HG02840 (cell line): ENCODE measurements around the gene VPS16.

Experiments
- ATAC-seq: cut with Tn5 transposase; IDR thresholded peaks from one replicate; pipeline ENCODE4 v1.9.1; 2021; ENCODE audit warnings: mild to moderate bottlenecking, moderate library complexity, moderate number of reproducible peaks; ENCODE audit not compliant: unreplicated experiment, low FRiP score

Gene VPS16

DNA sequence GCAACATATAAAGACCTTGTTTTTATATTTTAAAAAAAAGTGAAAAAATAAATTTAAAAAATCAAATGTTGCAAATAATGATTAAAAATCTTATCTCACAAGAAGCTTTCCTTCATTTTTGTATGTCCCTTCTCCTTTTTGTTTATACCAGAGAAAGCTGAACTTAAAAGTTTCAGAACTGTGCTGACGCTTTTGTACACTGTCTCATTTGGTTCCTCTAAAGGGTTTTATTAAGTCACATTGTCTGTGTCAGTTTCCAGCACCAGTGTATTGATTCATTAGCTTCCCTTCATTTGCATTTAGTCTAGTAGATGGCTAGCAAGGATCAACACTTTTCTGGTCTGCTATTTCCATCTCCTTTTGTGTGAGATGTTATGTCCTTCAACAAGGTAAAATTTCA, 6.8 kb upstream of the VPS16 start:
- ATAC-seq: no peak

DNA sequence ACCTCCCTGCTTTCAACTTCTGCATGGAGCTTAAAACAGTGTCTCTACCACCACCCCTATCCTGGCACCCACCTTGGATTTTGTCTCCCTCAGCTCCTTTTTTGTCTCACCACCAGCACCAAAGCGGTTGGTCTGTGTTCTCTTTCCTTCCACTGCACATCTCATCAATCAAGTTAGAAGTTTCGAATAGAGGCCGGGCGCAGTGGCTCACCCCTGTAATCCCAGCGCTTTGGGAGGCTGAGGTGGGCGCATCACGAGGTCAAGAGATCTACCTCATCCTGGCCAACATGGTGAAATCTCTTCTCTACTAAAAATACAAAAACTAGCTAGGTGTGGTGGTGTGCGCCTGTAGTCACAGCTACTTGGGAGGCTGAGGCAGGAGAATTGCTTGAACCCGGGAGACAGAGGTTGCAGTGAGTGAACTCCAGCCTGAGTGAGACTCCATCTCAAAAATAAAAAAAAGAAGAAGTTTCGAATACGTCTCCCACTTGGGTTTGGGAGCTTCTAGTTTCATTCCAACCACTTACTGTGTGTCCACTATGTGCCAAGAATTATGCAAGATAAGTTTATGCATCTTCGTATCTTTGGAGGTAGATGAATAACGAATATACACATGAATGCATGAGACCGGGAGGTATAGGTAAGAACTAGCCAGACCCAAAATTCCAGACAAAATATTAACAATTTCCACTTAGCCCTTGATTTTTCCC, 6.0 kb upstream of the VPS16 start:
- ATAC-seq: no peak

DNA sequence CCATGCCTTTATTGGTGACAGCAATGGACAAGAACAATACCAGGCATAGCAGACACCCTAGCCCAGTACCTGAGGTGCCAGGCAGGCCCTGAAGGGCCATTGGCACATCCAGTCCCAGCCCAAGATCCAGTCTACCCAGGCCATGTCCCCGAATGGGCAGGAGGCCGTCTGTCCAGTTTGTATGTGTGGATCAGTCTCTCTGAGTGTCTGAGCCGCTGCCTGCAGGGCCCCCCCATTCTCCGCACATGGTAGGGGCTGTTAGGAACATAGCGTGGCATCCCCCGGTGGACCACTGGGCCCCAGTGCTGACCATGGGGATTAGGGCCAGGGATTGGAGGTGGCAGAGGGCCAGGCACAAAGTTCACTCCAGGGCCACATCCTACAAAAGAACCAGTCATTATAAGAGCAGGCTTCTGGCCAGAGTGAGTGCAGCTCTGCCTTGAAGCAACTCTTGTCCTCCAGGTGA, 5.2 kb upstream of the VPS16 start:
- ATAC-seq: no peak

GRCh38 chr20:2836035-2836434, 4.5 kb upstream of the VPS16 start:
- ATAC-seq: no peak

DNA sequence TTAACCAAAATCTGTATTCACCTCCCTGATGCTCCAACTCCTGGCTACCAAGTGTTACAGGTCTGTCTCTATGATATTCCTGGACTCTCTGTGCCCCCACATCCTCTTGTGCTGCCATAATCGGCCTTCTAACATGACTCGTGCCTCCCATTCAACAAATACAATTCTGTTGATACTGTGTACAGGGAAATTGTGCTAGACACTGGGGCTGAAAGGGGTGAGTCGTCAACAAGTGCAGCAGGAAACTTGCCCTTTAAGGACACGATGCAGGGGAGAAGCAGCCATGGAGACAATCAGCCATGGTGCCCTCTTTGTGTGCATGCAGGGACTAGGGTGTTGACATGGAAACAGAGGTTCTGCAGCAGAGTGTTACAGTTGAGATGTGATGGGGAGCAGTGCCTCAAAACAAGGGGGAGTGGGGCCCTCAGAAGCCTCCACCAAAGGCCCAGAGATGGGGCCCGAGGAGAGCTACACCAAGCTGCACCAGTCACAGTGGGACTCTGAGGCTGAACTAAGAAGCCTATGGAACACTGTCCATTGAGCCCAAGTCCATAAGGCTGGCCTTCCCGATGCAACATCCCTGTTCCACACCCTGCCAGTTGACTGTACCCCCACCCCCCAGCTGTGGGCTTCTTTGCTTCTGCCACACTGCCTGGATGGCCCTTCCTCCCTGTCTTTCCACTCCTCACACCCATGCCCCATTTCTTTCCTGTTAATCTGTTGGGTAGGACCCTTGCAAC, 3.2 kb upstream of the VPS16 start:
- ATAC-seq: no peak

DNA sequence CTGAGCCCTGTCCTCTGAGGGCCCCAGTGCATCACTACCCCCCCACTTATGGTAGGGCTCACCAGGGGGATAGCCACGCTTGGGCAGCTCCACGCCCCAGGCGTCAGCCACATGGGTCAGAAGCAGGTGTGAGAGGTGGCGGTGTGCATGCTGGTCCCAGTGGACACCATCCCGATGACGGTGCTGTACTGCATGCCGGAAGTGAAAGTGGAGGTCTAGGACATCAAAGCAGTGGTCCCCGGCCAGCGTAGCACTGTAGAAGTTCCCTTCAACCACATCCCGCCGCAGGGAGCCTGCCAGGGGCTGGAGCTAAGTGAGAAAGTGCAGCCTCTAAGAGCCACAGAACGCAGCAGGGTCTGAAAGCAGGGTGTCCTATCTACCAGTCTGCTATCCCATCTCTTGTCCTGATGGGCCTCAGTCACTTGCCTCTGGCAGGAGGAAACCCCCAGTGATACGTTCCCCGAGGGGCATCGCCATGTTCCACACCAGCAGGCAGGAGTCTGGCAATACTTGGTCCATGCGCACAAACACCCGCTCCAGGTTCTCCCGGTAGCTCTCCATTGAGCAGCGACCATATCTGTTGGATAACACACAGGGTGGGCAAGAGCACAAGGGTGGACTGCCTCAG, 2.3 kb upstream of the VPS16 start:
- no peak for ATAC-seq

GRCh38 chr20:2838847-2839671, 1.5 kb upstream of the VPS16 start:
- ATAC-seq: no peak

DNA sequence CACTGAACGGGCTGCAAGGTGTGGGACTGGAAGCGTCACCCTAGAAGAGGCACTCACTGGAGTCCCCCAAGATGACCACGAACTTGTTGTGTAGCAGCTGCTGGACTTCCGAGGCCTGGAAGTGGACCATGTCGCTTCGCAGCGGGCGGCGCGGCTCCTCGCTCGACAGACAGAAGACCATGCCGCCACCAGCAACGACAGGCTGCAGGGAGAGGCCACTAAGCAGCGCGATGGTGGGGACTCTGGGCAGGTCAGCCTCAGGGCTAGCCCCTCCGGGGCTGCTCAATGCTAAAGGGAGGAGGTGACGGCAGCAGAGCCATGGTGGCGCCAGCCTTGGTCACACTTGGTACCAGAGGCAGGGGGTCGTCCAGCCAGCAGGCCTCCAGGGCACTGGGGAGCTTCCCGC, 810 bp upstream of the VPS16 start:
- ATAC-seq: no peak

DNA sequence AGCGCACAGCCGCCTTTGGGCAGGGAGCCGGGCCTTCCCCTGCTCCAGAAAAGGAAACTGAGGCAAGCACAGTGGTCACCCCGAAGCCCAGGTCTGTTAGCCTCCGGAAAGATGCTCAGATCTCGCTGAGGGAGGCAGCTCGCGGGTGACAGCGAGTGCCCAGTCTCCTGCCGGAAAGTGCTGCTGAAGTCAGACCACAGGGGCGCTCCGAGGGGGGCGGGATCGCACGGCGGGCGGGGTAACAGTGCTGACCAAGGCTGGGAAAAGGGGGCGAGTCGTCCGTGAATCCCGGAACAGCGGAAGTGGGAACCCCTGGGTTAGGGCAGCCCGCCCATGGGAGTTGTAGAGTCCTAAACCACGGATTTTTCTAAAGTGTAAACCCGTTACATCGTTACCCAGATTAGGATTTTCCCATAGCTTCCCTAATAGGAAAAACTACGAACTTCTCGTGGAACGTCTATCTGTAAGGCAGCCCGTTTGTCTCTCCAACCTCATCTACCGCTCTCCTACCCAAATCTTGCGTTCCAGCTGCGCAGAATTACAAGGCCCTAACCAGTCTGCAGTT, 504 bp downstream of the VPS16 start:
- peak; percentile 31 for ATAC-seq

GRCh38 chr20:2845607-2846006, 5.1 kb downstream of the VPS16 start:
- ATAC-seq: no peak

DNA sequence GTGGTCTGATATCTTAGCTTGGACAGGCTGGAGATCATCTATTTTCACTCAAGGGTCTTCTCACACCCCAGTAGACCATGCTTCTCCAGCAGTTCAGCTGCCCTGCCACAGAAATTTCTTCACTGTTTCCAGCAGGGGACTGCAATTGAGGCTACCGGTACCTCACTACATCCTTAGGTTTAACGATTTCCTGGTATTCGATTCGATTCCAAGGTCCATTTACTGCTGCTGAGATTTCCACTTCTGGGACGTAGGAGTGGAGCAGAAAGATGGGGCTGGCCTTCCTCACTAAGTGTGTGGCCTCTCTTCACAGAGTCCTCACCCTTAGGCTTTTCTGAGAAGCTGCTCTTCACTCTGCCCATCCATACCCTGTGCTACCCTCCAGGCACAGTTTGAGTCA, 6.2 kb downstream of the VPS16 start:
- ATAC-seq: no peak

- no peak for ATAC-seq
These were observed 7.3 kb downstream of the VPS16 start for GRCh38 chr20:2847802-2848201.

- no peak for ATAC-seq
These were observed 9.0 kb downstream of the VPS16 start for GRCh38 chr20:2849529-2849928.

DNA sequence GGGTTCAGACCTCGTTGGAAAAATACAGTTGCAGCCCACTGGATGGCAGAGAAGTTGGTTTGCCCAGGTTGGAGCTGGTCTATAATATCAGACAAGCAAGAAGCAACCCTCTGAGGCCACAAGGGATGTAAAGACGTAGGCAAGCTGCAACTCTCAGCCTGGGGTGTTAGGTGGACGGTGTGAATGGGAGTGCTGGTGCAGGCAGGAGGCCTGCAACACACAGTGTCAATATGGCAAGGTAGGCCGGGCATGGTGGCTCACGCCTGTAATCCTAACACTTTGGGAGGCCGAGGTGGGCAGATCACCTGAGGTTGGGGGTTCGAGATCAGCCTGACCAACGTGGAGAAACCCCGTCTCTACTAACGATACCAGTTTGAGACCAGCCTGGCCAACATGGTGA, 10.5 kb downstream of the VPS16 start:
- no peak for ATAC-seq

DNA sequence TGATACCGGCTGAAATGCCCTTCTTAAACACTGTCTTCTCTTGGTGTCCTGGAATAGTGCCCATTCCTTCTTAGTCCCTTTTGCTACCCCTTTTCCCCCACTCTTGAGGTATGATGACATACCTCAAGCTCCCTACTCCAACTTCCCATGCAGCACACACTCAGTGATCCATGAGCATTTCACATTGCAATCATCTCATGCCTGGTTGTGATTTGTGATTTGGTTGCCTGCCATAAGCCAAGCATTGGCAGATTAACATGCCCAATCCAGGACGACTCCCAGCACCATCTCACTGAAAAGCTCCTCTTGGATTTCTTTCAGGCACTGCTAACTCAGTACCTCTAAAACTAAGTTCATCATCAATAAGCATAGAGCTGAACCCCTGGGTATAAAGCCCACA, 18.0 kb downstream of the VPS16 start:
- no peak for ATAC-seq

DNA sequence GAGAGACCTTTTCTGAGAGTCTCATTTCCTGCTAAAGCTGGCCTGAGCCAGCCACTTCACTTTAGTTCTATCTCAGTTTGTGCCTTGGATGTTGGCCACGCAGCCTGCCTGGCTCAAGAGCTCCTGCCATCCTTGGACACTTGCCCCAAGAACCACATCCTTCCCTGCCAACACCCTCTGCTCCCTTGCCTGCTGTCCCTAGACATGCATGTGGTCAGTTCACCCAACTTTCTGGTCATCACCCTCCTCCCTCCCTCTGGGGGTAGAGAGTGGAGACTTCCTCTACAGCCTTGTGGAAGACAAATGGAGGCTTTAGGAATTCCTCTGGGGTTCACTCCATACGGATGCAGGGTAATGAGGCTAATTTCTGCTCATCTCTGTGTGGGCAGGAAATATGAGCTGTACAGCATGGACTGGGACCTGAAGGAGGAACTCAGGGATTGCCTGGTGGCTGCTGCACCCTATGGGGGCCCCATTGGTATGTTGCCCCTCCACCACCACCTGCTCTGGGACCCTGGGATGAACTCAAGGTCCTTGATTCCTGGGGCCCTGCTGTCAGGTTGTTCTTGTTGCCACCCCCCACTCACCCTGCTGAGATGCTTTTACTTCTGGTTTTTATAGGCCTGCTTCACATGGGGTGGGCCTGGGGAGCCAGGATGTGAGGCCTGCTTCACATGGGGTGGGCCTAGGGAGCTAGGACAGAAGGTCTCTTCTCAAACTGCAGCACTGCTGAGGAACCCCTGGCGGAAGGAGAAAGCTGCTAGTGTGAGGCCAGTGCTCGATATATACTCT, 19.0 kb downstream of the VPS16 start:
- ATAC-seq: no peak

- ATAC-seq: no peak
These were observed 24.1 kb downstream of the VPS16 start for GRCh38 chr20:2864626-2865025.

- no peak for ATAC-seq
These were observed 24.6 kb downstream of the VPS16 start for GRCh38 chr20:2865101-2865500.

- no peak for ATAC-seq
These were observed 25.1 kb downstream of the VPS16 start for GRCh38 chr20:2865630-2866029.

DNA sequence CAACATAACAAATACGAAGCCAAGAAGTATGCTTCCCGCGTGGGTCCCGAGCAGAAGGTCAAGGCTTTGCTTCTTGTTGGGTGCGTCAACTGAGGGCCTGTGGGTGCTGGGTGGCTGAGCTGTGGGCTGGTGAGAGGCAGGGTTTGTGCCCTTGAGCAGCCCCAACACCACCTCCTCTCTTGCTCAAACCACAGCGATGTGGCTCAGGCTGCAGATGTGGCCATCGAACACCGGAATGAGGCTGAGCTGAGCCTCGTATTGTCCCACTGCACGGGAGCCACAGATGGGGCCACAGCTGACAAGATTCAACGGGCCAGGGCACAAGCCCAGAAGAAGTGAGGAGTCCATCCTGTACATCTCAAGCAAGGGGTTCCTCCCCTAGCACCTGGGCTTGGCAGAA, 25.7 kb downstream of the VPS16 start:
- no peak for ATAC-seq
